DOHH2 (cell line): ENCODE data around the gene ABCG5.

ENCODE experiments used
- H3F3A ChIP-seq: fragments of 200-600 bp; sonication (generic), shearing (Covaris generic); 2 replicates; pipeline ENCODE4 v1.6.0; 2016; ENCODE audit warnings: antibody characterized with exemption, mild to moderate bottlenecking; ENCODE audit not compliant: control insufficient read depth, insufficient read depth
- H3K27ac ChIP-seq: fragments of 200-600 bp; sonication (generic); 2 replicates; pipeline ENCODE4 v1.5.1; 2014; ENCODE audit warnings: low read depth, mild to moderate bottlenecking, low read length, moderate library complexity
- H3K27me3 ChIP-seq: fragments of 200-600 bp; sonication (generic); 2 replicates; pipeline ENCODE4 v1.6.1; 2014; ENCODE audit warnings: mild to moderate bottlenecking, low read length, mixed read lengths; ENCODE audit not compliant: control insufficient read depth
- H3K36me3 ChIP-seq: fragments of 200-600 bp; sonication (generic); 2 replicates; pipeline ENCODE4 v1.6.1; 2014; ENCODE audit warnings: mild to moderate bottlenecking, low read length, moderate library complexity, mixed read lengths; ENCODE audit not compliant: control insufficient read depth
- H3K4me1 ChIP-seq: fragments of 200-600 bp; sonication (generic); 2 replicates; pipeline ENCODE4 v1.6.1; 2014; ENCODE audit warnings: mild to moderate bottlenecking, low read length, mixed read lengths; ENCODE audit not compliant: control insufficient read depth
- H3K4me2 ChIP-seq: fragments of 200-600 bp; sonication (generic); 2 replicates; pipeline ENCODE4 v1.6.0; 2014; ENCODE audit warnings: mild to moderate bottlenecking, low read length, moderate library complexity
- H3K4me3 ChIP-seq: fragments of 200-600 bp; sonication (generic); 2 replicates; pipeline ENCODE4 v1.5.1; 2014; ENCODE audit warnings: mild to moderate bottlenecking, low read length, mixed read lengths
- H3K79me2 ChIP-seq: fragments of 200-600 bp; sonication (generic); 2 replicates; pipeline ENCODE4 v1.6.1; 2014; ENCODE audit warnings: mild to moderate bottlenecking, low read length, mixed read lengths; ENCODE audit not compliant: control insufficient read depth
- H3K9me2 ChIP-seq: fragments of 200-600 bp; sonication (generic); replicated peaks from 2 replicates; pipeline ENCODE4 v1.6.1; 2014; ENCODE audit warnings: mild to moderate bottlenecking, low read length, mixed read lengths; ENCODE audit not compliant: control insufficient read depth
- H3K9me3 ChIP-seq: fragments of 200-600 bp; sonication (generic); 2 replicates; pipeline ENCODE4 v1.6.1; 2014; ENCODE audit warnings: antibody characterized with exemption, low read length, mixed read lengths; ENCODE audit not compliant: control insufficient read depth, insufficient read depth
- H4K20me1 ChIP-seq: fragments of 200-600 bp; sonication (generic); 2 replicates; pipeline ENCODE4 v1.6.0; 2014; ENCODE audit warnings: low read depth, mild to moderate bottlenecking, antibody characterized with exemption, low read length, moderate library complexity; ENCODE audit not compliant: control insufficient read depth, insufficient read depth
- EZH2phosphoT487 ChIP-seq: fragments of 200-600 bp; sonication (generic); IDR thresholded peaks from 2 replicates; pipeline ENCODE4 v1.6.1; 2017; ENCODE audit warnings: borderline replicate concordance, mild to moderate bottlenecking, antibody characterized with exemption, low read length, moderate library complexity, mixed read lengths
- TF ChIP-seq, protein P1 (sequence below): fragments of 200-600 bp; sonication (generic); IDR thresholded peaks from one replicate; pipeline ENCODE4 v1.5.1; 2014; ENCODE audit warnings: antibody characterized with exemption, mild to moderate bottlenecking, low read depth, low read length; ENCODE audit not compliant: poor library complexity, severe bottlenecking

Gene ABCG5

DNA sequence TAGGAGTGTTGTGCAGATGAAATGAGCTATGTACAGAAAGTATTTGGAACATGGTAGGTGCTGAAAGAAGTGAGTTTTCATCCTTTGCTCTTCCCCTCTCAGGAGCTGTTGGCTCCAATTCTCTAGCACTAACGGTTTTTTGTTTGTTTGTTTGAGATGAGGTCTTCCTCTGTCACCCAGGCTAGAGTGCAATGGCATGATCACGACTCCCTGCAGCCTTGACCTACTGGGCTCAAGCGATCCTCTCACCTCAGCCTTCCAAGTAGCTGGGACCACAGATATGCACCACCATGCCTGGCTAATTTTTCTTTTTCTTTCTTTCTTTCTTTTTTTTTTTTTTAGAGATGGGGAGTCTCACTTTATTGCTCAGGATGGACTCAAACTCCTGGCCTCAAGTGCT lies 12.8 kb downstream of the ABCG5 start:
- no peak for TF ChIP-seq EZH2phosphoT487
- TF ChIP-seq, protein P1, sequence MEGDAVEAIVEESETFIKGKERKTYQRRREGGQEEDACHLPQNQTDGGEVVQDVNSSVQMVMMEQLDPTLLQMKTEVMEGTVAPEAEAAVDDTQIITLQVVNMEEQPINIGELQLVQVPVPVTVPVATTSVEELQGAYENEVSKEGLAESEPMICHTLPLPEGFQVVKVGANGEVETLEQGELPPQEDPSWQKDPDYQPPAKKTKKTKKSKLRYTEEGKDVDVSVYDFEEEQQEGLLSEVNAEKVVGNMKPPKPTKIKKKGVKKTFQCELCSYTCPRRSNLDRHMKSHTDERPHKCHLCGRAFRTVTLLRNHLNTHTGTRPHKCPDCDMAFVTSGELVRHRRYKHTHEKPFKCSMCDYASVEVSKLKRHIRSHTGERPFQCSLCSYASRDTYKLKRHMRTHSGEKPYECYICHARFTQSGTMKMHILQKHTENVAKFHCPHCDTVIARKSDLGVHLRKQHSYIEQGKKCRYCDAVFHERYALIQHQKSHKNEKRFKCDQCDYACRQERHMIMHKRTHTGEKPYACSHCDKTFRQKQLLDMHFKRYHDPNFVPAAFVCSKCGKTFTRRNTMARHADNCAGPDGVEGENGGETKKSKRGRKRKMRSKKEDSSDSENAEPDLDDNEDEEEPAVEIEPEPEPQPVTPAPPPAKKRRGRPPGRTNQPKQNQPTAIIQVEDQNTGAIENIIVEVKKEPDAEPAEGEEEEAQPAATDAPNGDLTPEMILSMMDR, result no peak
- H3K4me1 ChIP-seq, result no peaks in the 10 kb centered on the region
- H3F3A ChIP-seq, result no peaks in the 10 kb centered on the region
- no peak overlapping the region for H3K27ac ChIP-seq
- no peaks in the 10 kb centered on the region for H3K79me2 ChIP-seq
- no peaks in the 10 kb centered on the region for H3K9me2 ChIP-seq
- H3K9me3 ChIP-seq, result no peaks in the 10 kb centered on the region
- no peak overlapping the region for H3K4me3 ChIP-seq
- H3K27me3 ChIP-seq, result peaks cover 6% of the 10 kb centered on the region; the same call in 1 of the 2 replicates
- H4K20me1 ChIP-seq, result no peaks in the 10 kb centered on the region
- H3K4me2 ChIP-seq, result no peak overlapping the region
- no peaks in the 10 kb centered on the region for H3K36me3 ChIP-seq

DNA sequence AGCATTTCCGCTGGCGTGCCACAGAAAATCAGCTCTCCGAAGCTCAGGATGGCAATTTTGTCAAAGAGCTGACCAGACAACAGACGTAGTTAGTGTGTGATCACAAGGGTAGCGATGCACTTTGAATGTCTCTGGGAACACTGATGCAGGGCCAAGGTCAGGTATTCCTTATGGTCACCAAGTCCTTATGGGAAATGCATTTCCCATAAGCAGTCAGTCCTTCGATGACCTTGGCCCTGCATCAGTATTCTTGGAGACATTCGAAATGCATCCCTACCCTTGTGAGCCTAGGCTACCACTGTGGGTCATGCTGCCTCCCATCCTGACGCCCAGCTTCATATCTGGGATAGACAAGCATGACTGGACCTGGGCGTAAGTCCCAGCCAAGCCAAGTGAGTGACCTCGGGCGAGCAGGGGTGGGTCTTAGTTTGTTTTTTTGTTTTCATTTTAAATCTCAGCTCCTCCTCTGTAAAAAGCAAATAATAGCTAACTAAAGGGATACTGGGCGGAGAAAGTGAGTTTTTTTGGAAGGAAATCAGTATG lies 13.6 kb downstream of the ABCG5 start:
- TF ChIP-seq, protein P1, result no peak
- Histone ChIP-seq H3K27me3 (no peaks in the 10 kb centered on the region; the same call in 1 of the 2 replicates), H3K36me3 (no peaks in the 10 kb centered on the region)

DNA sequence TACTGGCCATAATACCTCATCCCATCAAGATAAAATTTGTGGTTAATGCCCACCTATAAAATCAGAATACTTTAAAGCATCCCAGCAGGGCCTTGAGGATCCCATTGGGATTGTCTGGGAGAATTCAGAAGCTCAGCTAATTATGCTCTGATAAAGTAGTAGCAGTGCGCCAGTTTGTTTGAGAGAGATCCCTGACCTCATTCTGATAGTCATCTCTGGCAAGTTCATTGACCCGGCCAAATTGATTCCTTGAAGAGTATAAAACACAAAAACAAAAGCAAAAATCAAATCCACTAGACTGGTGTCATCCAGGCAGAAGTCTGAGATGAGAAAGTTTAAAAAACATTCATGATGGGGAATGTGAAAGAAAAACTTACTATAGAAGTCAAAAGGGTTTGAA lies 14.1 kb downstream of the ABCG5 start:
- TF ChIP-seq, protein P1, result no peak
- no peak for TF ChIP-seq EZH2phosphoT487
- Histone ChIP-seq H3K4me3 (no peak overlapping the region), H3K27me3 (no peaks in the 10 kb centered on the region; the same call in 1 of the 2 replicates), H3K9me3 (no peaks in the 10 kb centered on the region), H3K36me3 (no peaks in the 10 kb centered on the region), H3K4me1 (no peaks in the 10 kb centered on the region), H3K27ac (no peak overlapping the region), H3K79me2 (no peaks in the 10 kb centered on the region), H3K4me2 (no peak overlapping the region), H3K9me2 (no peaks in the 10 kb centered on the region), H4K20me1 (no peaks in the 10 kb centered on the region), H3F3A (no peaks in the 10 kb centered on the region)

More for the DNA sequence above, 13.6 kb downstream of the ABCG5 start:
- Histone ChIP-seq H3K9me2 (no peaks in the 10 kb centered on the region), H3K79me2 (no peaks in the 10 kb centered on the region), H4K20me1 (no peaks in the 10 kb centered on the region), H3K4me3 (no peak overlapping the region), H3K4me1 (no peaks in the 10 kb centered on the region), H3K9me3 (no peaks in the 10 kb centered on the region), H3K27ac (no peak overlapping the region), H3K4me2 (no peak overlapping the region), H3F3A (no peaks in the 10 kb centered on the region)
